Astrocyte (in vitro differentiated cells and primary cell): Measurements from ENCODE around the gene PRELID3B. TPM values are rescaled to one million over a fixed set of nuclear protein-coding genes. Genes with fewer than 3 reads are reported as not detected.
A peak's percentile ranks its signal among the peaks of the same experiment; 100 is the strongest.

ENCODE experiments used
- DNase-seq: peaks from one replicate; pipeline ENCODE4 v3.0.0-alpha.2; 2010; ENCODE audit warnings: low read depth
- FAIRE-seq: peaks from 2 replicates; lab custom pipeline; 2011; peaks lifted over from hg19 to GRCh38; lab: Jason Lieb, UNC
- H2AFZ ChIP-seq: 2 replicates; pipeline ENCODE4 v1.6.0; 2012; ENCODE audit warnings: low read depth, low read length, inconsistent platforms
- H3K27ac ChIP-seq: 2 replicates; pipeline ENCODE4 v1.5.1; 2011; ENCODE audit warnings: low read depth, low read length, inconsistent platforms
- H3K27me3 ChIP-seq: 2 replicates; pipeline ENCODE4 v1.6.0; 2011; ENCODE audit warnings: low read length, inconsistent platforms; ENCODE audit not compliant: insufficient read depth
- H3K36me3 ChIP-seq: 2 replicates; pipeline ENCODE4 v1.5.1; 2011; ENCODE audit warnings: low read length, inconsistent platforms; ENCODE audit not compliant: insufficient read depth
- H3K4me1 ChIP-seq: 2 replicates; pipeline ENCODE4 v1.5.1; 2011; ENCODE audit warnings: low read length, inconsistent platforms; ENCODE audit not compliant: insufficient read depth
- H3K4me2 ChIP-seq: 2 replicates; pipeline ENCODE4 v1.6.0; 2012; ENCODE audit warnings: low read length, inconsistent platforms
- H3K4me3 ChIP-seq: 2 replicates; pipeline ENCODE4 v1.5.1; 2011; ENCODE audit warnings: low read depth, mild to moderate bottlenecking, low read length, inconsistent platforms; ENCODE audit not compliant: insufficient read depth
- H3K79me2 ChIP-seq: 2 replicates; pipeline ENCODE4 v1.6.0; 2012; ENCODE audit warnings: mild to moderate bottlenecking, low read length, inconsistent platforms; ENCODE audit not compliant: insufficient read depth
- H3K9ac ChIP-seq: 2 replicates; pipeline ENCODE4 v1.6.0; 2012; ENCODE audit warnings: mild to moderate bottlenecking, low read length, inconsistent platforms
- H3K9me3 ChIP-seq: 2 replicates; pipeline ENCODE4 v1.5.1; 2012; ENCODE audit warnings: low read depth, mild to moderate bottlenecking, low read length, inconsistent platforms; ENCODE audit not compliant: insufficient read depth
- H4K20me1 ChIP-seq: 2 replicates; pipeline ENCODE4 v1.6.0; 2012; ENCODE audit warnings: low read length, inconsistent platforms; ENCODE audit not compliant: insufficient read depth
- H3K27ac Mint-ChIP-seq: one replicate; pipeline ENCODE4 v1.8.0; 2021; ENCODE audit warnings: mild to moderate bottlenecking, mixed read lengths; ENCODE audit not compliant: unreplicated experiment
- H3K27me3 Mint-ChIP-seq: one replicate; pipeline ENCODE4 v1.8.0; 2021; ENCODE audit warnings: low read depth, mixed read lengths; ENCODE audit not compliant: unreplicated experiment
- H3K36me3 Mint-ChIP-seq: one replicate; pipeline ENCODE4 v1.8.0; 2021; ENCODE audit warnings: low read depth, mixed read lengths; ENCODE audit not compliant: unreplicated experiment
- H3K4me1 Mint-ChIP-seq: one replicate; pipeline ENCODE4 v1.8.0; 2021; ENCODE audit warnings: low read depth, mixed read lengths; ENCODE audit not compliant: unreplicated experiment
- H3K4me3 Mint-ChIP-seq: one replicate; pipeline ENCODE4 v1.8.0; 2021; ENCODE audit warnings: mild to moderate bottlenecking, moderate library complexity, mixed read lengths; ENCODE audit not compliant: unreplicated experiment
- H3K9me3 Mint-ChIP-seq: one replicate; pipeline ENCODE4 v1.8.0; 2021; ENCODE audit warnings: mild to moderate bottlenecking, mixed read lengths; ENCODE audit not compliant: unreplicated experiment
- EZH2 ChIP-seq: IDR thresholded peaks from 2 replicates; pipeline ENCODE4 v1.6.1; 2012; ENCODE audit warnings: mild to moderate bottlenecking, low read length, inconsistent platforms; ENCODE audit not compliant: insufficient read depth
- total RNA-seq: library from RNA; stranded (reverse); gene quantifications from 2 replicates; pipeline ENCODE4 v1.2.1, GENCODE V29; 2021
- TF ChIP-seq, protein P1 (sequence below): IDR thresholded peaks from 2 replicates; pipeline ENCODE4 v1.5.1; 2011; ENCODE audit warnings: low read depth, mild to moderate bottlenecking, inconsistent platforms, low read length, moderate library complexity; ENCODE audit not compliant: insufficient read depth

Gene PRELID3B
- total RNA-seq, 1 donor from 2014 or later = 68.8 TPM

DNA sequence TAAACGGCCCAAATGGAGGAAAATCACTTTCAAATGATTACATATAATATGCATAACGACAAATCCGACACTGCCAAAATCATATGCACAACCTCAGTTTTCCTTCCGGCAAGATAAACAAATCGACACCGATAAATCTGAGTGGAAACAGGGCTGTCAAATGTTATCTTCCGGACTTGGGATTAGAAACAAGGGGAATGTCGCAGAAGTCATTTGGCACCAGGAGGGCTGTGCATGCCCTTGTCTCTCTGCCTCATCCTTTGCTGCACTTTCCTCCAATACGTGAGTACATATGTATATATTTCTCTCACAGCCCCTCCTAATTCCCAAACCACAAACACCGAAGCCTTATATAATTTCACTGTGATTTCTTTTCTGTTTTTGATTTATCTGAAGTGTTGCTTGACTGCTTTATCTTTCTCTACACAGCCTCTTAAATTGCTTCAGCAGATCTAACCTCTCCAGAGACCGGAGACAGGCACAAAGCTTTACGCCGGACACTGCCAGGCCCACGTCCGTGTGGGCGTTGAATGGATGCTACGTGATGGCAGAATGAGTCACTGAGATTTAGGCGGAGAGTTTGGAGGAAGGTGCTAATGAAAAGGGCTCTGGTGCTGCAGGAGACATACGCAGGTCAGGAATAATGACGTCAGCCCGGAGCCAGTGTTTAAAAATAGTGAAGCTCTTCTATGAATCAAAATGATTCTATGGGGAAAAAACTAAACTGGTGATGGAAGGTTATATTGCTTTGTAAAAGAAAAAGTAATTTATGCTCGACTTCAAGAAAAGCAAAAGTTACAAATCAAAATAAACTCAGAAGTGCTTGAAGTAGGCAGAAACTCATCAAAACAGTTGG lies 21.0 kb upstream of the PRELID3B start:
- H3K27me3 ChIP-seq = peaks cover 1% of the 10 kb centered on the region
- no peaks in the 10 kb centered on the region for H3K9me3 ChIP-seq
- peak overlapping the region; percentile 57 for H3K4me2 ChIP-seq
- H4K20me1 ChIP-seq = no peaks in the 10 kb centered on the region
- no peaks in the 10 kb centered on the region for H3K79me2 ChIP-seq
- Mint-ChIP-seq H3K9me3 (no peaks in the 10 kb centered on the region), H3K4me1 (peaks cover 10% of the 10 kb centered on the region), H3K27ac (peak overlapping the region; percentile 41), H3K4me3 (no peak overlapping the region), H3K27me3 (no peaks in the 10 kb centered on the region), H3K36me3 (no peaks in the 10 kb centered on the region)
- FAIRE-seq (no peak), DNase-seq (peak; percentile 92)
- H2AFZ ChIP-seq = peak overlapping the region; percentile 42
- no peak overlapping the region for H3K4me3 ChIP-seq
- TF ChIP-seq, protein P1, sequence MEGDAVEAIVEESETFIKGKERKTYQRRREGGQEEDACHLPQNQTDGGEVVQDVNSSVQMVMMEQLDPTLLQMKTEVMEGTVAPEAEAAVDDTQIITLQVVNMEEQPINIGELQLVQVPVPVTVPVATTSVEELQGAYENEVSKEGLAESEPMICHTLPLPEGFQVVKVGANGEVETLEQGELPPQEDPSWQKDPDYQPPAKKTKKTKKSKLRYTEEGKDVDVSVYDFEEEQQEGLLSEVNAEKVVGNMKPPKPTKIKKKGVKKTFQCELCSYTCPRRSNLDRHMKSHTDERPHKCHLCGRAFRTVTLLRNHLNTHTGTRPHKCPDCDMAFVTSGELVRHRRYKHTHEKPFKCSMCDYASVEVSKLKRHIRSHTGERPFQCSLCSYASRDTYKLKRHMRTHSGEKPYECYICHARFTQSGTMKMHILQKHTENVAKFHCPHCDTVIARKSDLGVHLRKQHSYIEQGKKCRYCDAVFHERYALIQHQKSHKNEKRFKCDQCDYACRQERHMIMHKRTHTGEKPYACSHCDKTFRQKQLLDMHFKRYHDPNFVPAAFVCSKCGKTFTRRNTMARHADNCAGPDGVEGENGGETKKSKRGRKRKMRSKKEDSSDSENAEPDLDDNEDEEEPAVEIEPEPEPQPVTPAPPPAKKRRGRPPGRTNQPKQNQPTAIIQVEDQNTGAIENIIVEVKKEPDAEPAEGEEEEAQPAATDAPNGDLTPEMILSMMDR = no peak
- no peak for TF ChIP-seq EZH2
- H3K9ac ChIP-seq = peak overlapping the region; percentile 25
- peaks cover 12% of the 10 kb centered on the region for H3K4me1 ChIP-seq
- no peaks in the 10 kb centered on the region for H3K36me3 ChIP-seq
- peak overlapping the region; percentile 26 for H3K27ac ChIP-seq

DNA sequence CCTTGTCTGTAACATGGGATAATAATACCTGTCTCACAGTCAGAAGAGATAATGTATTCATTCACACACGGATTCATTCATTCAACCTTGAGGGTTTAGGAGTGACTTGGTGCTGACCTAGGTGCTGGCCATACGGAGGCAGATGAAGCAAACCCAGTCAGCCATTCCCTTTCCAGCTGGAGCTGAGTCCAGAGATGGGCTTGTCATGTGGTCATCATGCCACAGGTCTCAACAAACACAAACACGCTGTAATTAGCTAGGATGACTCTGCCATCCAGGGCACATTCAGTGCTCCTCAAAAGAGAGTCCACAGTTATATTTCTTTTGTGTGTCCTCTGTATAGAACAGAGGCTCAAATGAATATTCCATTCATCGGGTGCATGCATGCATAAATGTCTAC lies 19.5 kb upstream of the PRELID3B start:
- TF ChIP-seq EZH2 = no peak
- TF ChIP-seq, protein P1 = no peak
- H3K4me1 Mint-ChIP-seq = peaks cover 10% of the 10 kb centered on the region
- no peak overlapping the region for H3K4me3 ChIP-seq
- H3K27ac Mint-ChIP-seq = no peak overlapping the region
- no peaks in the 10 kb centered on the region for H4K20me1 ChIP-seq
- DNase-seq (no peak), FAIRE-seq (no peak)
- no peak overlapping the region for H3K9ac ChIP-seq
- H3K9me3 ChIP-seq = no peaks in the 10 kb centered on the region
- no peak overlapping the region for H3K4me3 Mint-ChIP-seq
- H2AFZ ChIP-seq = no peak overlapping the region
- peaks cover 12% of the 10 kb centered on the region for H3K4me1 ChIP-seq
- H3K27me3 ChIP-seq = no peaks in the 10 kb centered on the region
- H3K36me3 ChIP-seq = no peaks in the 10 kb centered on the region
- no peaks in the 10 kb centered on the region for H3K27me3 Mint-ChIP-seq
- H3K36me3 Mint-ChIP-seq = no peaks in the 10 kb centered on the region
- no peaks in the 10 kb centered on the region for H3K9me3 Mint-ChIP-seq
- H3K4me2 ChIP-seq = no peak overlapping the region
- H3K79me2 ChIP-seq = no peaks in the 10 kb centered on the region
- no peak overlapping the region for H3K27ac ChIP-seq

DNA sequence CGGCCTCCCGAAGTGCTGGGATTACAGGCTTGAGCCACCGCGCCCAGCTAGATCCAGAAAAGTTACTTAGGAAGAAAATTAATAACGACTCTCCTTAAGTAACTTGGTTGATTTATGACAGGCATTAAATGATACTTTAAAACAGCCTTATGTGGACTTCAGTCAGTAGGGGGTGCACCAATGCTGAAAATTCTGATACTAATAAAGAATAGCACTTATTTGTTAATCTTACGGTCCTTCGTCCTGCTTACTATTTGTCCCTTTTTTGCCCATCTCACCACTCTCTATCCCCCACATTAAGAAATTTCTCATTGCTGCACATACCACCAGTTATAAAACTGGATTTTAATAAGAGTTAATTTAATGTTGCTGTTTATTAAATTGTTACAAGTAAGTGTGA lies 12.7 kb upstream of the PRELID3B start:
- TF ChIP-seq EZH2 = no peak
- TF ChIP-seq, protein P1 = peak; percentile 39
- Histone ChIP-seq H3K27me3 (peaks cover 13% of the 10 kb centered on the region), H2AFZ (no peak overlapping the region), H4K20me1 (no peaks in the 10 kb centered on the region), H3K36me3 (no peaks in the 10 kb centered on the region), H3K9ac (no peak overlapping the region), H3K4me3 (no peak overlapping the region), H3K79me2 (no peaks in the 10 kb centered on the region), H3K9me3 (no peaks in the 10 kb centered on the region), H3K4me2 (no peak overlapping the region), H3K27ac (no peak overlapping the region), H3K4me1 (no peaks in the 10 kb centered on the region)
- Mint-ChIP-seq H3K27ac (no peak overlapping the region), H3K9me3 (no peaks in the 10 kb centered on the region), H3K27me3 (peaks cover 6% of the 10 kb centered on the region), H3K4me1 (no peaks in the 10 kb centered on the region), H3K4me3 (no peak overlapping the region), H3K36me3 (no peaks in the 10 kb centered on the region)
- FAIRE-seq (no peak), DNase-seq (no peak)
